Activated gamma-delta T cell (primary cell): Measurements from ENCODE around the gene POLR2C.
"Not testable (repeated sequence)": the region's sequence is repeated elsewhere in the genome, so short reads cannot be mapped to it uniquely, and the experiment has no call there.

Experiments
- DNase-seq: peaks from one replicate; lab custom pipeline; 2025; lab: John Stamatoyannopoulos, UW
- total RNA-seq, 2 donors: gene quantifications; one replicate each; lab custom pipeline; 2026; lab: John Stamatoyannopoulos, UW

The POLR2C gene
- 87.5 to 92.2 reads per million in 2 donors for total RNA-seq

DNA sequence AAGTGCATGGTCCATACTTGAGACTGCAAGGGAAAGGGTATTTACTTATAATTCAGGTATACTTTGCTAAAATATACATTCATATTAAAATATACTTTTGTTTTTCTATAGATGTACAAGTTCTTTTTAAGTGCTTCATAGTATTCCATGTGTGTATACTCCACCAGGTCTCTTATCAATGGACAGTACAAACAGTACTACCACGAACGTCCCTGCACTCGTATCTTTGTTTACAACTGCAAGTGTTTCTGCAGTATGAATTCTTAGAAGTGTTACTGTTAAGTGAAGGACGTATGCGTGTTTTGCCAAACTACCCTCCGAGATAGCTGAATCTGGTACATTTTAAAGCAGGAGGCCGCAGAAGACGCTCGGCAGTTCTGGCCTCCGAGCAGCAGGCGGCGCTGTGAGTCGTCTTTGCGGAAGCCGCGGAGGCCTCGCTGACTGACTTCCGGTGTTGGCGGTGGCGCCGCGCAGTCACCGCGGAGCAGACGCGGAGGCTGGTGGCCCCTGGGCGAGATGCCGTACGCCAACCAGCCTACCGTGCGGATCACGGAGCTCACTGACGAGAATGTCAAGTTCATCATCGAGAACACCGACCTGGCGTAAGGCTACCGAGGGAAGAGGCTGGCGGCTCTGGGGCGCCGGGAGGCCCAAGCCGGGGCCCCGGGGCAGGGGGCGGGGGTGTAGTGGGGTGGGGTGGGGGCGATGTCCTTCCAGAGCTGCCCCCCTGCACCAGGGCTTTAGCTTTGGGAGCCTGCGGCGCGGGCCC, at the start of gene POLR2C:
Gene POLR2C (plus strand): TSS at position 471 of the 769 bp plus-strand sequence. CDS start 46 bp downstream, at position 517.
- DNase-seq, result peak; percentile 82

GRCh38 chr16:57413301-57413730, 49.2 kb upstream of the POLR2C start:
- no peak for DNase-seq

DNA sequence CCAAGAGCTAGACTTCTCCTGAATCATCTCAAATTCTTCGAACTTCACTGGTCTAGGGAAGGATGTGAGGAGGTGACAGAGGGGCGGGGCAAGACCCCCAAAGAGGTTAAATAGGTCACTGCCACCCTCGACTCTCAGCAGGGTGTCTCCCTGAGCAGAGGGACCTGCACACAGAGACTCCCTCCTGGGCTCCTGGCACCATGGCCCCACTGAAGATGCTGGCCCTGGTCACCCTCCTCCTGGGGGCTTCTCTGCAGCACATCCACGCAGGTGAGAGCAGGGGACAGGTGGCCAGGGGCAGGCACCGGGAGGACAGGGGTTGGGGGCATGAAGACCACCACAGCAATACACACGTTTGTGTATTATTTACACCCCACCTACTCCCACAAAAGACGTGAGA, 48.7 kb upstream of the POLR2C start:
- DNase-seq, result no peak

GRCh38 chr16:57416084-57416483, 46.4 kb upstream of the POLR2C start:
- no peak for DNase-seq

DNA sequence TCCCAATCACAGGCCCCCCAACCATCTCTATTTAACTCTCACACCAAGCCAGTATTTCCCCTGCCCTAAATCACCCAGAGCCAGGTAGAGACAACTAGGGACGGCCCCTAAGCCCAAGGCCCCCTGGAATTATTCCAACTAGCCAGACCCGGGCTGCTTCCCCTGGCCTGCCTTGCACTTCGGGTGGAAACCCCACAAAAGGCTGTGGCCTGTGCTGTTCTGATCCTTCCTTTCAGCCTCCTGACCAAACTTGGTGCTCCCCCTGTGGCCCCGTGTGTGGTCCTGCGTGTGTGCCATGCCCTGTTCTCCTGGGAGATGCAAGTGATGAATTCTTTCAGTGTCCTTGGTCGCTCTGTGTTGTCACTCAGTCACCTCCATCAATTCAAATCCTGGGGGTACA, 43.0 kb upstream of the POLR2C start:
- no peak for DNase-seq

- DNase-seq, result no peak
Observed at GRCh38 chr16:57422026-57422944, 40.2 kb upstream of the POLR2C start.

DNA sequence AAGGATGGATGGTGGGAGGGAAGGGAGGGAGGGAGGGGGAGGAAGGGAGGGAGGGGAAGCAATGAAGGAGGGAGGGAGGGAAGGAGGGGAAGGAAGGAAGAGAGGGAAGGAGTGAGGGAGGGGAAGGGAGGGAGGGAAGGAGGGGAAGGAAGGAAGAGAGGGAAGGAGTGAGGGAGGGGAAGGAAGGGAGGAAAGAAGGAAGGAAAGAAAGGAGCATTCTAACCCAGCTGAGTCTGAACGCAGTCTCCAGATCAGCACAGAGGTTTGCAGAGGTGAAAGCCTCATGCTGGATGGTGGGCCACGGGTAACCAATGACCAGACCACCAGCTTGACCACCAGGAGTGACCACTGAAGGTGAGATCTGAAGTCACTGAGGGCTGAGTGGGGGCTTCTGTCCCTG, 39.3 kb upstream of the POLR2C start:
- DNase-seq, result no peak

GRCh38 chr16:57424583-57424982, 37.9 kb upstream of the POLR2C start:
- no peak for DNase-seq

GRCh38 chr16:57426356-57426755, 36.1 kb upstream of the POLR2C start:
- DNase-seq, result no peak

GRCh38 chr16:57427307-57427706, 35.2 kb upstream of the POLR2C start:
- DNase-seq, result no peak

DNA sequence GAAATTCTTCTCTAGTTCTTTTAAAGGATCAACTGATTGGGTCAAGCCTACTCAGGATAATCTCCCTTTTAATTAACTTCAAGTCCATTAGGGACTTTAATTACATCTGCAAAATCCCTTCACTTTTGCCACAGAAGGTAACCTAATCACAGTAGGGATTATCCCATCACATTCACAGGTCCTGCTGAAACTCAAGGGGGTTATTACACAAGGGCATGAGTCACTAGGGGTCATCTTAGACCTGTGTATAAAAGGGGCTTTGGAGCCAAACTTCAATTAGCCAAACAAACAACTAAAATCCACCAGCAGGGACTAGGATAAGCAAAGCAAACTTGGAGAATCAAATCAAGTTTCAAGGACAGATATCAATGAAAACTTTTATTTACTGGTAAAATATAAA, 34.7 kb upstream of the POLR2C start:
- no peak for DNase-seq

GRCh38 chr16:57430955-57431354, 31.5 kb upstream of the POLR2C start:
- DNase-seq, result no peak

GRCh38 chr16:57432505-57432904, 30.0 kb upstream of the POLR2C start:
- no peak for DNase-seq

DNA sequence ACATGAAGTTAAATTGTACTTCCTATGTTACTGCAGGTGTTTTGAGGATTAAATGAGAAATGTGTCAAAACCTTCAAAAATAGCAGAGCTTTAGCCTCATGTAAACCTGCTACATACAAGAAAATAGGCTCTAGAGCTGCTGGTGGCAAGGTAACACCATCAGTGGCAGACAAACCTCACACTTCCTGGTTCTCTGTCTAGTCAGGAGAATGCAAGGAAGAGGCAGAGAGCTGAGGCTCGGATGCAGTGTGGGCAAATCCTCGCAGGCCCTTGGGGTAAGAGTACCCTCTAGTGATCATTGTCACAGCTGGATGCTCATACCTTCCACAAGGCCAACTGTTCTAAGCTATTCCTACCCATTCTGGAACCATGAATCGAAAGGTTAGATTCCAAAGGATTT, 29.5 kb upstream of the POLR2C start:
- DNase-seq, result no peak

DNA sequence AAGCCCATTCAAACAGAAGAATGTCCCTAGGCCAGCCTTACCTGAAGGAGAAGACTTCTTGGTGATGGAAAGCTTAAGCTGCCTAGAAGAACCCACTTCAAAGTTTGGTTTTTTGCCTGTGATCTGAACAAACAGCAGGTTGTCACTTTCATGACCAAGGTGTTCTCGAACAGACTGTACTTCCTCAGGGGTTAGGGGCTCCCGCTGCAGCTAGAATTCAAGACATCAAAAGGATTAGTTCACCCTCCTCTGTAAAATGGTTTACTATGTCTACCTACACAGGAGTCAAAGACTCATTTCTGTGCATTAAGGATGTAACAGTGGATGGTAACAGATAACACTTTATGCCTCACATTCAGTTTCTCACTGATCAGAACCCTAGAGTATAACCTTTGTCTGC, 28.5 kb upstream of the POLR2C start:
- DNase-seq, result no peak

DNA sequence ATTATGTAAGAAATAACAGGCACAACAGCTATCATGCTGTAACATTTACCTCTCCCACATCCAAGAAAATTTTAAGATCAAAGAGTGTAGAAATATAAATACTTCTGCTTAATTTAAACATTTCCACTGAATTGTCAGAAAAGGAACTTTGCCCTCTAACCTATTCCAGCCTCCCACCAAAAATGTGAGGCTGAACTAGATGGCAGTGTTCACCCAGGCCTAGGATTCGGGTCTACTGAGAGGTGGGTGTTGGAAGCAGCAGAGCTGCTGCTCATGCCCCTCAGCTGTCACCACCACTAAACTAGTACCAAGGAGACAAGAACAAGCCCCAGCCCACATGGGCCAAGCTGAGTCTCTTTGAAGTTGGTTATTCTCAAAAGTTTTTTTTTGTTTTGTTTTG, 26.6 kb upstream of the POLR2C start:
- no peak for DNase-seq

GRCh38 chr16:57439947-57440346, 22.5 kb upstream of the POLR2C start:
- not testable (repeated sequence) for DNase-seq

- DNase-seq, result not testable (repeated sequence)
Observed at GRCh38 chr16:57440551-57440950, 21.9 kb upstream of the POLR2C start.

GRCh38 chr16:57444711-57445110, 17.8 kb upstream of the POLR2C start:
- no peak for DNase-seq

DNA sequence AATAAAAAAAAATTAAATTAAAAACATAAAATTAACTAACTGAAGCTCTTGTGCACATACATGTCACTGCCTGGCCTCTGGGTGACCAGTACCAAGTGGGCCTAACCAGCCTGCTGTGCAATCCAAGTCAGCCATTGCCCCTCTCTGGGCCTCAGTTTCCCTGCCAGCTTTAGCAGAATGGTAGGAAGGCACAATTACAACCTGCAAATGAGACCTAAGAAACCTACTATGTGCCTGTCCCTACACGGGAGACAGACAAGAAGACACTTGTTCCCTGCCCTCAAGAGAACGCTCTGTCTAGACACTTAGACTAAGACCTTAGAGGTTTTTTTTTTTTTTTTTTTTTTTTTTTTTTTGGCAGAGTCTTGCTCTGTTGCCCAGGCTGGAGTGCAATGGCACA, 17.0 kb upstream of the POLR2C start:
- no peak for DNase-seq

- DNase-seq, result no peak
Observed at GRCh38 chr16:57446531-57447185, 15.8 kb upstream of the POLR2C start.
